T-helper 17 cell (primary cell): ENCODE data around the gene ARHGEF33. TPM values are rescaled to one million over a fixed set of nuclear protein-coding genes. Genes with fewer than 3 reads are reported as not detected.

Experiments
- ATAC-seq: fragments of 150-1000 bp; cut with Tn5 transposase; 2 replicates; pipeline ENCODE4 v1.10.0; 2021; ENCODE audit warnings: mild to moderate bottlenecking, moderate library complexity
- DNase-seq, 3 donors: peaks; one replicate each; pipeline versions ENCODE4 v3.0.0 to v3.0.0-alpha.2; 2020 to 2021
- H3K9me3 ChIP-seq: one replicate; pipeline ENCODE4 v1.7.0; 2013; ENCODE audit warnings: low read length, mild to moderate bottlenecking; ENCODE audit not compliant: control insufficient read depth, poor library complexity, severe bottlenecking
- H3K27ac Mint-ChIP-seq: one replicate; pipeline ENCODE4 v1.8.0; 2022; ENCODE audit warnings: mild to moderate bottlenecking, moderate library complexity, mixed read lengths
- H3K27me3 Mint-ChIP-seq: one replicate; pipeline ENCODE4 v1.8.0; 2022; ENCODE audit warnings: mixed read lengths
- H3K36me3 Mint-ChIP-seq: one replicate; pipeline ENCODE4 v1.8.0; 2022; ENCODE audit warnings: low read depth, mixed read lengths
- H3K4me1 Mint-ChIP-seq: one replicate; pipeline ENCODE4 v1.8.0; 2022; ENCODE audit warnings: mild to moderate bottlenecking, mixed read lengths
- H3K4me3 Mint-ChIP-seq: one replicate; pipeline ENCODE4 v1.8.0; 2022; ENCODE audit warnings: mild to moderate bottlenecking, moderate library complexity, mixed read lengths
- total RNA-seq, 4 donors: library from RNA in 2 of 4; stranded (reverse) in 2 of 4; gene quantifications; one replicate each; pipeline ENCODE4 v1.2.3 and lab custom pipeline; 2022 to 2026

Gene ARHGEF33
- total RNA-seq, 2 donors from 2014 or later: not detected

DNA sequence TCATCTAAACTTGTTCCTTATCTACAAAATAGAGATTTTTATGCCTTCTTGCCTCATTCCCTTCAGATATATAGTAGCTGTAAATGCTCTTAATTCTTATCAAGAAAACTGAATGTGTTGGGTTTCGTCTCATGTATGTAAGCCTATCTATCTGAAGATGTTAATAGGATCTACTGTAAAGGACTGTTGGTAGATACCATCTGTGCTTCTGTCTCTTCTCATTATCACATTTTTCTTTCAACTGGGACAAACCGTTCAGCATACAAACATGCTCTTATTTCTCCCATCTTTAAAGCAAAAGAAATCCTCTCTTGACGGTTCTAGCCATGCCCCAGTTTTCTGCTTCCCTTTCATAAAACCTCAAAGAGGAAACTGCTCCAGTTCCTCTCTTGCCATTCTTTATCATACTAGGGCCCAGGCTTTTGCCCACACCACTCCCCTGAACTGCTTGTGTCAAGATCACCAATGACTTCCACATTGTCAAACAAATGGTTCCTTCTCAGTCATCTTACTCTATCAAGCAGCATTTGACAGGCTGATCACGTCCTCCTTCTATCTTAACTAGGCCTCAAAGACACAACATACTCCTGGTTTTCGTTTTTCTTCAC, 88.7 kb downstream of the ARHGEF33 start:
- no peaks in the 10 kb centered on the region for H3K9me3 ChIP-seq
- no peak for ATAC-seq
- H3K4me1 Mint-ChIP-seq: peaks cover 17% of the 10 kb centered on the region
- no peak overlapping the region for H3K4me3 Mint-ChIP-seq
- peak overlapping the region; percentile 8 for H3K27ac Mint-ChIP-seq
- H3K27me3 Mint-ChIP-seq: no peaks in the 10 kb centered on the region
- no peak for DNase-seq
- H3K36me3 Mint-ChIP-seq: peaks cover 5% of the 10 kb centered on the region

GRCh38 chr2:38978908-38979307, 89.2 kb downstream of the ARHGEF33 start:
- H3K27ac Mint-ChIP-seq: peak overlapping the region; percentile 8

DNA sequence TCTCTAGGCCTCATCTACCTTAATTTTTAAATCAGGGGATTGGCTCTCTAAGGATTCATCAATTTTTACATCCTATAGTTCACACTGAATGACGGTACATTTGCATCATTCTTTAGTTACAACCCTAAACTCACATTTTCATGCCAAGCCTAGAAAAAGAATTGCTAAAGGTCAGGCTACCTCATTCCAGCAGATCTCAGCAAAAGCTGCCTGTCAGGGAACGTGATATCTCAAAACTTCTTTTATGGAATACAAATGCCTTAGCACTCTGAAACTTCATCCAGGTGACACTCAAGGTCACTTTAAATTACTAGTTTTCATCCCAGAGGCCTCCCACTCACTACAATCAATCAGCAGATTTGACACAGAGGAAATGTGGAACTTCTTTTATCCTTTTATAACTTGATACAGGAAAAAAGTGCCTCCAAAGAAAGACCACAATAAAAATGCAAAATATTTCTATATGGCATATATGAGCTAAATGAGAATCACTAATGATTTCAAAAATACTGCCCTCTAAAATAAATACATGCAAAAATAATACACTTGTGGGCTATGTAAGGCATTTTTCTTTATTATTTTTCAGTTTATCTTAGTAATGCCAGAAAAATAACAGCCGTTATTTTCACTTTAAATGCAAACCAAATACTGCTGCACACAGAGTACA, 91.5 kb downstream of the ARHGEF33 start:
- peaks cover 8% of the 10 kb centered on the region for H3K36me3 Mint-ChIP-seq

More at GRCh38 chr2:38978908-38979307, 89.2 kb downstream of the ARHGEF33 start:
- H3K4me3 Mint-ChIP-seq: no peak overlapping the region
- peaks cover 5% of the 10 kb centered on the region for H3K36me3 Mint-ChIP-seq
- H3K4me1 Mint-ChIP-seq: peaks cover 17% of the 10 kb centered on the region
- DNase-seq: no peak
- H3K27me3 Mint-ChIP-seq: no peaks in the 10 kb centered on the region
- no peak for ATAC-seq
- no peaks in the 10 kb centered on the region for H3K9me3 ChIP-seq

DNA sequence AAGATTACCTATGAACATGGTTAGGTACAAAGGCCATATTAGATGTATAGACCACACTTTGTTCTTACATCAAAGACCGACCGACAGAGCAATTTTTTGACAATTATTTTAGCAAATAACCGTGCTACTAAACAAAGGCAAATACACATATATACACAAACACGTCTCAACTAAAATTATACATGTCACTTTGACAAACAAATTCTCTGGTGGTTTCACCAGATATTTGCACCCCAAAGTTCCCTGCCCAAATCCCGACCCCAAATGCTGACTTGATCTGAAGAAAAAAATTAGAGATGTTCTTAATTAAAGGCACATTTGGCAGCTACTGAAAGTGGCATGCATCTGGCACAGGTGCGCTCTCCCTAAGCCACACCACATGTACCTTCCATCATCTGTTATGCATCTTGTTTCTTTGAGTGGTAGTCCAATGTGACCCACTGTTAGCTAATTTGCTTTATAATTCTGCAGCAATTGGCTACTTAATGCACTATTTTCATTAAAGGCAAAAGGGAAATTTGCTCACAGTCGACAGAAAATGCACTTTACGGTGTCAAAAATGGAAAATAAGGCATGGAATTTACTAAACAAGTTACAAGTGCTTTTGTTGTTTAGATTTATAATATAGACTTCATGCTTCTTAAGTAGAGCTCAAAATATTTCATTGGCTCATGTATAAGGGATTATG, 92.1 kb downstream of the ARHGEF33 start:
- no peak for ATAC-seq
- Mint-ChIP-seq H3K27me3 (no peaks in the 10 kb centered on the region), H3K4me3 (no peak overlapping the region), H3K4me1 (peaks cover 13% of the 10 kb centered on the region), H3K36me3 (peaks cover 8% of the 10 kb centered on the region), H3K27ac (no peak overlapping the region)
- no peaks in the 10 kb centered on the region for H3K9me3 ChIP-seq
- no peak for DNase-seq

More for the DNA sequence above, 91.5 kb downstream of the ARHGEF33 start:
- peaks cover 17% of the 10 kb centered on the region for H3K4me1 Mint-ChIP-seq
- H3K27me3 Mint-ChIP-seq: no peaks in the 10 kb centered on the region
- no peaks in the 10 kb centered on the region for H3K9me3 ChIP-seq
- H3K27ac Mint-ChIP-seq: no peak overlapping the region
- ATAC-seq (no peak), DNase-seq (no peak)
- H3K4me3 Mint-ChIP-seq: no peak overlapping the region

- Mint-ChIP-seq H3K4me1 (peaks cover 15% of the 10 kb centered on the region), H3K27ac (peak overlapping the region; percentile 24), H3K27me3 (no peaks in the 10 kb centered on the region), H3K4me3 (no peak overlapping the region), H3K36me3 (peaks cover 9% of the 10 kb centered on the region)
- no peak for DNase-seq
- H3K9me3 ChIP-seq: no peaks in the 10 kb centered on the region
- ATAC-seq: no peak
Observed at GRCh38 chr2:38982498-38982897, 92.8 kb downstream of the ARHGEF33 start.

DNA sequence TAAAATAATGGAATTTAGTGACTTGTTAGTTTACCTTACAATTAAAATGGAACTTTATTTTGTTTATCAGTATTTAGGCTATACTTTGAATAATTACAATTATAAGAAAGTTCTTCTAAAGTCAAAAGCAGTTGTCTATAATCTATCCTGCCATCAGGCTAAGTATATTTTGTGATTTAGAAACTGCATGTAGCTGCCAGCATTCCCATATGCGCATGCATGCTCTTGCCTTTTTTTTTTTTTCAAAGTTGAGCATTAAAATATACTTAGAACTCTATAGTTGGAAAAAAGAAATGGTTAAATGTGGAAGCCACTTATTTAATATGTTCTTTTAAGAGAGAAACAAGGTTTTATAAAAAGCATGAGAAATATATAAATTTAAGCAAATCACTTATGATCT, 99.0 kb downstream of the ARHGEF33 start:
- Mint-ChIP-seq H3K4me1 (peaks cover 2% of the 10 kb centered on the region), H3K27me3 (no peaks in the 10 kb centered on the region), H3K27ac (no peak overlapping the region), H3K4me3 (no peak overlapping the region), H3K36me3 (peaks cover 7% of the 10 kb centered on the region)
- H3K9me3 ChIP-seq: no peaks in the 10 kb centered on the region
- ATAC-seq (no peak), DNase-seq (no peak)

GRCh38 chr2:38991899-38992298, 102.2 kb downstream of the ARHGEF33 start:
- H3K36me3 Mint-ChIP-seq: peaks cover 2% of the 10 kb centered on the region
- no peaks in the 10 kb centered on the region for H3K9me3 ChIP-seq

GRCh38 chr2:38997781-38998180, 108.1 kb downstream of the ARHGEF33 start:
- no peaks in the 10 kb centered on the region for H3K9me3 ChIP-seq
- H3K4me3 Mint-ChIP-seq: no peak overlapping the region
- peaks cover 10% of the 10 kb centered on the region for H3K36me3 Mint-ChIP-seq
- ATAC-seq: no peak
- H3K27ac Mint-ChIP-seq: no peak overlapping the region
- DNase-seq: no peak
- no peaks in the 10 kb centered on the region for H3K27me3 Mint-ChIP-seq
- peaks cover 10% of the 10 kb centered on the region for H3K4me1 Mint-ChIP-seq

More at GRCh38 chr2:38991899-38992298, 102.2 kb downstream of the ARHGEF33 start:
- Mint-ChIP-seq H3K4me1 (peaks cover 2% of the 10 kb centered on the region), H3K27me3 (no peaks in the 10 kb centered on the region), H3K4me3 (no peak overlapping the region), H3K27ac (peak overlapping the region; percentile 6)
- no peak for ATAC-seq
- DNase-seq: no peak

GRCh38 chr2:39000552-39000951, 110.9 kb downstream of the ARHGEF33 start:
- no peaks in the 10 kb centered on the region for H3K9me3 ChIP-seq
- H3K4me1 Mint-ChIP-seq: peaks cover 11% of the 10 kb centered on the region
- no peak overlapping the region for H3K27ac Mint-ChIP-seq
- H3K4me3 Mint-ChIP-seq: no peak overlapping the region
- no peak for DNase-seq
- no peaks in the 10 kb centered on the region for H3K27me3 Mint-ChIP-seq
- no peak for ATAC-seq
- H3K36me3 Mint-ChIP-seq: peaks cover 11% of the 10 kb centered on the region

GRCh38 chr2:39007875-39008504, 118.3 kb downstream of the ARHGEF33 start:
- peak overlapping the region; percentile 3 for H3K27ac Mint-ChIP-seq
- no peak for DNase-seq
- no peak for ATAC-seq

GRCh38 chr2:39008665-39009064, 119.0 kb downstream of the ARHGEF33 start:
- H3K36me3 Mint-ChIP-seq: peaks cover 5% of the 10 kb centered on the region
- no peaks in the 10 kb centered on the region for H3K27me3 Mint-ChIP-seq
- ATAC-seq (no peak), DNase-seq (no peak)
- peak overlapping the region; percentile 12 for H3K4me3 Mint-ChIP-seq
- peaks cover 11% of the 10 kb centered on the region for H3K4me1 Mint-ChIP-seq
- peak overlapping the region; percentile 3 for H3K27ac Mint-ChIP-seq
- H3K9me3 ChIP-seq: no peaks in the 10 kb centered on the region

More at GRCh38 chr2:39007875-39008504, 118.3 kb downstream of the ARHGEF33 start:
- no peaks in the 10 kb centered on the region for H3K9me3 ChIP-seq
- Mint-ChIP-seq H3K4me3 (no peak overlapping the region), H3K36me3 (peaks cover 5% of the 10 kb centered on the region), H3K4me1 (peaks cover 11% of the 10 kb centered on the region), H3K27me3 (no peaks in the 10 kb centered on the region)

GRCh38 chr2:39013871-39014270, 124.2 kb downstream of the ARHGEF33 start:
- Mint-ChIP-seq H3K4me3 (no peak overlapping the region), H3K27ac (no peak overlapping the region), H3K27me3 (no peaks in the 10 kb centered on the region), H3K4me1 (peaks cover 2% of the 10 kb centered on the region), H3K36me3 (no peaks in the 10 kb centered on the region)
- DNase-seq (no peak), ATAC-seq (no peak)
- H3K9me3 ChIP-seq: no peaks in the 10 kb centered on the region

DNA sequence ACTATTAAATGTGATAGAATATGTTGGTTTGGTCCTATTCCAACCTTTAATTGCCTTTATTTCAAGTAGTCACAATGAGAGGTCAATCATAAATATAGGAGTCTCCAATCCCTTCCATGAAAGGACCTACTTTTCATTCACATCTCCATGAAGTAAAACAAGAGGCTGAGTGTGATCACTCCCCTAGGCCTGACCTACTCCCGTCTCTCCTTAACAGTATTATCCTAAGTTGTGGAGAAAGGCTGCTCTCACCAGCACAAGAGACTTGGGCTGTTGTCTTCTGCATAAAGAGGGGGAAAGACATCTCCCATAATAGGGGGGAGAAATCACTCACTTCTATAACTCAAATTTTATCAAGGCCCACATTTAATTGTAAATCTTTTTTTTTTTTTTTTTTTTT, 125.7 kb downstream of the ARHGEF33 start:
- H3K4me1 Mint-ChIP-seq: peaks cover 4% of the 10 kb centered on the region
- no peak overlapping the region for H3K4me3 Mint-ChIP-seq
- no peak for DNase-seq
- no peak overlapping the region for H3K27ac Mint-ChIP-seq
- H3K36me3 Mint-ChIP-seq: peaks cover 3% of the 10 kb centered on the region
- H3K9me3 ChIP-seq: no peaks in the 10 kb centered on the region
- no peaks in the 10 kb centered on the region for H3K27me3 Mint-ChIP-seq
- ATAC-seq: no peak
